Endothelial cell of umbilical vein (primary cell): ENCODE data around the gene CMBL. TPM values are rescaled to one million over a fixed set of nuclear protein-coding genes. Genes with fewer than 3 reads are reported as not detected.

Experiments
- BruUV-seq: library from RNA; stranded (reverse); fragments of 400-500 nt; replicated peaks from 2 replicates; lab custom pipeline; 2021; lab: Mats Ljungman, UMichigan
- CTCF ChIA-PET: fragments of 300-600, 350-600 bp; sonication (Branson Sonifier 250); formaldehyde crosslinking; loops from one replicate; lab custom pipeline; 2021; ENCODE audit warnings: antibody characterized with exemption, inconsistent platforms; lab: Charles Lee
- POLR2A ChIA-PET: fragments of 300-600, 350-600 bp; sonication (Branson Sonifier 250); formaldehyde crosslinking; loops from one replicate; lab custom pipeline; 2021; ENCODE audit warnings: antibody characterized with exemption, inconsistent platforms; lab: Charles Lee
- DNase-seq: peaks from one replicate; pipeline ENCODE4 v3.0.0-alpha.2; 2011; ENCODE audit warnings: low read depth, low spot score
- FAIRE-seq: peaks from 2 replicates; lab custom pipeline; 2011; peaks lifted over from hg19 to GRCh38; lab: Jason Lieb, UNC
- H2AFZ ChIP-seq: 2 replicates; pipeline ENCODE4 v1.6.0; 2012; ENCODE audit warnings: low read depth, low read length, control low read depth, inconsistent platforms
- H3K27ac ChIP-seq: 2 replicates; pipeline ENCODE4 v1.5.1; 2011; ENCODE audit warnings: low read depth, mild to moderate bottlenecking, control low read depth, low read length, moderate library complexity; ENCODE audit not compliant: insufficient read depth
- H3K27me3 ChIP-seq, 2 experiments: 2 replicates each; pipeline versions ENCODE4 v1.6.0 to v1.6.1; 2011; ENCODE audit warnings: low read length in 2 of 2, mixed read lengths in 1 of 2; ENCODE audit not compliant: control insufficient read depth in 2 of 2, insufficient read depth in 2 of 2
- H3K36me3 ChIP-seq, 2 experiments: 2 replicates in 1 of 2; 3 replicates in 1 of 2; pipeline ENCODE4 v1.5.1; 2011; ENCODE audit warnings: low read length in 2 of 2, mild to moderate bottlenecking in 1 of 2, moderate library complexity in 1 of 2; ENCODE audit not compliant: control insufficient read depth in 2 of 2, insufficient read depth in 2 of 2; ENCODE audit errors: extremely low read depth in 1 of 2
- H3K4me1 ChIP-seq: 3 replicates; pipeline ENCODE4 v1.5.1; 2011; ENCODE audit warnings: mild to moderate bottlenecking, low read length; ENCODE audit not compliant: control insufficient read depth, insufficient read depth; ENCODE audit errors: extremely low read depth
- H3K4me2 ChIP-seq: 2 replicates; pipeline ENCODE4 v1.6.1; 2011; ENCODE audit warnings: low read length, control low read depth, mixed read lengths; ENCODE audit not compliant: insufficient read depth
- H3K4me3 ChIP-seq, 3 experiments: fragments of 200-600 bp in 1 of 3; sonication (generic), shearing (Covaris generic) in 1 of 3; replicated peaks in 1 of 3; 2 replicates each; pipeline ENCODE4 v1.5.1; 2011 to 2016; ENCODE audit warnings: control low read depth in 3 of 3, low read length in 3 of 3, mild to moderate bottlenecking in 2 of 3, inconsistent platforms in 1 of 3, low read depth in 1 of 3, moderate library complexity in 1 of 3; ENCODE audit not compliant: insufficient read depth in 1 of 3
- H3K79me2 ChIP-seq: 2 replicates; pipeline ENCODE4 v1.6.0; 2012; ENCODE audit warnings: low read length, inconsistent platforms; ENCODE audit not compliant: control insufficient read depth, insufficient read depth
- H3K9ac ChIP-seq: replicated peaks from 2 replicates; pipeline ENCODE3; 2011; ENCODE audit warnings: low read length, control low read depth; ENCODE audit not compliant: insufficient read depth; ENCODE audit errors: extremely low read depth
- H3K9me1 ChIP-seq: replicated peaks from 3 replicates; pipeline ENCODE4 v1.6.0; 2011; ENCODE audit warnings: mild to moderate bottlenecking, low read length; ENCODE audit not compliant: control insufficient read depth, insufficient read depth; ENCODE audit errors: extremely low read depth
- H3K9me3 ChIP-seq: replicated peaks from 2 replicates; pipeline ENCODE4 v1.5.1; 2012; ENCODE audit warnings: low read length, inconsistent platforms; ENCODE audit not compliant: control insufficient read depth, insufficient read depth
- H4K20me1 ChIP-seq: replicated peaks from 2 replicates; pipeline ENCODE3; 2011; ENCODE audit warnings: mild to moderate bottlenecking, low read length; ENCODE audit not compliant: control insufficient read depth, insufficient read depth; ENCODE audit errors: extremely low read depth
- EZH2 ChIP-seq: IDR thresholded peaks from 2 replicates; pipeline ENCODE4 v1.6.1; 2012; ENCODE audit warnings: borderline replicate concordance, low read depth, mild to moderate bottlenecking, moderate library complexity, low read length, inconsistent platforms; ENCODE audit not compliant: severe bottlenecking
- FOS ChIP-seq: IDR thresholded peaks from 2 replicates; pipeline ENCODE4 v1.6.1; 2011; ENCODE audit warnings: mild to moderate bottlenecking, low read length, moderate library complexity, borderline replicate concordance; ENCODE audit not compliant: insufficient read depth
- GATA2 ChIP-seq: IDR thresholded peaks from 2 replicates; pipeline ENCODE4 v1.7.0; 2011; ENCODE audit warnings: low read depth, mild to moderate bottlenecking, moderate library complexity, mixed read lengths, low read length; ENCODE audit not compliant: insufficient read length, insufficient read depth
- JUN ChIP-seq: IDR thresholded peaks from 2 replicates; pipeline ENCODE4 v1.6.1; 2011; ENCODE audit warnings: borderline replicate concordance, low read depth; ENCODE audit not compliant: insufficient read length, insufficient read depth
- MYC ChIP-seq: IDR thresholded peaks from one replicate; pipeline ENCODE4 v1.6.1; 2011; ENCODE audit warnings: mild to moderate bottlenecking, low read depth, low read length
- POLR2A ChIP-seq: IDR thresholded peaks from 2 replicates; pipeline ENCODE4 v1.6.1; 2012; ENCODE audit warnings: low read depth, mild to moderate bottlenecking, control low read depth, low read length
- POLR2AphosphoS5 ChIP-seq: IDR thresholded peaks from 2 replicates; pipeline ENCODE4 v1.6.1; 2012; ENCODE audit warnings: low read depth, mild to moderate bottlenecking, control low read depth, low read length, moderate library complexity; ENCODE audit not compliant: insufficient read depth
- dilution Hi-C: fragments of 300-500 bp; cut with MboI; formaldehyde crosslinking; loops from one replicate; pipeline ENCODE4 v1.15.0; 2019; ENCODE audit warnings: low sequenced_read_pairs; ENCODE audit not compliant: extremely low pct_ligation_motif_present
- intact Hi-C: fragments of 100-400 bp; cut with micrococcal nuclease; formaldehyde crosslinking; loops from one replicate; pipeline ENCODE4 v1.10.0; 2022
- polyA plus RNA-seq, 4 experiments: library from polyadenylated mRNA; depleted of rRNA in 3 of 4; stranded (reverse) in 3 of 4; unstranded in 1 of 4; fragments of >200 nt; gene quantifications; 2 replicates each; pipeline versions ENCODE4 v1.2.1 to v1.2.3, GENCODE V29; 2011 to 2012; ENCODE audit warnings: missing spikeins in 1 of 4
- total RNA-seq: library from RNA; stranded (reverse); gene quantifications from 2 replicates; pipeline ENCODE4 v1.2.3, GENCODE V29; 2021
- TF ChIP-seq, protein P1 (sequence below): IDR thresholded peaks from 2 replicates; pipeline ENCODE4 v1.6.1; 2011; ENCODE audit not compliant: insufficient read depth, insufficient read length
- TF ChIP-seq, protein P2 (sequence below), 2 donors: IDR thresholded peaks; 1 replicate in 1 of 2; 2 replicates in 1 of 2; pipeline ENCODE4 v1.5.1; 2011; ENCODE audit warnings: low read length in 2 of 2, mild to moderate bottlenecking in 2 of 2, moderate library complexity in 2 of 2, control low read depth in 1 of 2, inconsistent platforms in 1 of 2, low read depth in 1 of 2; ENCODE audit not compliant: insufficient read depth in 1 of 2; ENCODE audit errors: extremely low read depth in 1 of 2

The CMBL gene
- total and polyA plus RNA-seq, 2 donors (not counting 3 experiments of a cell fraction or from before 2014, with no cell fraction given), result 15.9 to 19.8 TPM

DNA sequence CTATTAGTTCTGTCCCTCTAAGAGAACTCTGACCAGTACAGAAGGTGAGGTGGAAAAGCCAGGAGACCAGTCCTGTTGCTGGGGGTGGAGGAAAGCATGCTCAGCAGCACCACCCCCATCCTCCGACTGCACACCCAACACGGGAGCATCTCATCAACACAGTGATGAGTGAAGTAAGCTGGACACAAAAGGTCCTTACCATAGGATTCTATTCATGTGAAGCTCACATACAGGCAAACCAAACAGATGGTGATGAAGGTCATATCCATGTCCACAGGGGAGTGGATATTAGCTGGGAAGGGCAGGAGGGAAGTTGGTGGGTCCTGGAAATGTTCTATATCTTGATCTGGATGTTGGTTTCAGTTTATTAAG lies 31.0 kb upstream of the CMBL start:
- no peak overlapping the region for H2AFZ ChIP-seq

More for the DNA sequence above, 31.0 kb upstream of the CMBL start:
- TF ChIP-seq POLR2A (no peak), POLR2AphosphoS5 (no peak), EZH2 (no peak), JUN (no peak), GATA2 (no peak), FOS (no peak), MYC (no peak)
- TF ChIP-seq, protein P1, sequence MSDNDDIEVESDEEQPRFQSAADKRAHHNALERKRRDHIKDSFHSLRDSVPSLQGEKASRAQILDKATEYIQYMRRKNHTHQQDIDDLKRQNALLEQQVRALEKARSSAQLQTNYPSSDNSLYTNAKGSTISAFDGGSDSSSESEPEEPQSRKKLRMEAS, result no peak
- TF ChIP-seq, protein P2, sequence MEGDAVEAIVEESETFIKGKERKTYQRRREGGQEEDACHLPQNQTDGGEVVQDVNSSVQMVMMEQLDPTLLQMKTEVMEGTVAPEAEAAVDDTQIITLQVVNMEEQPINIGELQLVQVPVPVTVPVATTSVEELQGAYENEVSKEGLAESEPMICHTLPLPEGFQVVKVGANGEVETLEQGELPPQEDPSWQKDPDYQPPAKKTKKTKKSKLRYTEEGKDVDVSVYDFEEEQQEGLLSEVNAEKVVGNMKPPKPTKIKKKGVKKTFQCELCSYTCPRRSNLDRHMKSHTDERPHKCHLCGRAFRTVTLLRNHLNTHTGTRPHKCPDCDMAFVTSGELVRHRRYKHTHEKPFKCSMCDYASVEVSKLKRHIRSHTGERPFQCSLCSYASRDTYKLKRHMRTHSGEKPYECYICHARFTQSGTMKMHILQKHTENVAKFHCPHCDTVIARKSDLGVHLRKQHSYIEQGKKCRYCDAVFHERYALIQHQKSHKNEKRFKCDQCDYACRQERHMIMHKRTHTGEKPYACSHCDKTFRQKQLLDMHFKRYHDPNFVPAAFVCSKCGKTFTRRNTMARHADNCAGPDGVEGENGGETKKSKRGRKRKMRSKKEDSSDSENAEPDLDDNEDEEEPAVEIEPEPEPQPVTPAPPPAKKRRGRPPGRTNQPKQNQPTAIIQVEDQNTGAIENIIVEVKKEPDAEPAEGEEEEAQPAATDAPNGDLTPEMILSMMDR (IDR thresholded peaks at IDR 0.05; ENCODE audit: extremely low read depth in 1 of 2, insufficient read depth in 1 of 2, low read depth in 1 of 2, low read length in 2 of 2), result no peak
- Histone ChIP-seq H3K9me3 (no peaks in the 10 kb centered on the region), H3K9ac (no peak overlapping the region), H3K27ac (no peak overlapping the region), H4K20me1 (no peaks in the 10 kb centered on the region), H3K4me2 (no peak overlapping the region), H3K4me3 (no peak overlapping the region), H3K36me3 (no peaks in the 10 kb centered on the region), H3K9me1 (no peaks in the 10 kb centered on the region), H3K4me1 (no peaks in the 10 kb centered on the region), H3K79me2 (no peaks in the 10 kb centered on the region), H3K27me3 (no peaks in the 10 kb centered on the region)
- intact Hi-C loops, result no loop called here
- dilution Hi-C loops, result no loop called here
- POLR2A ChIA-PET, result no interaction called here
- CTCF ChIA-PET, result interaction anchor here (0.8 kb wide), 1 partner anchor 15 kb away, joined by 4 read pairs; the partner anchor contains the start of gene MARCHF6
- no peak for DNase-seq
- no peak for FAIRE-seq
- no TSS peak for BruUV-seq
